H1 (cell line): ENCODE results near the gene SPOCD1. TPM values are rescaled to one million over a fixed set of nuclear protein-coding genes. Genes with fewer than 3 reads are reported as not detected.

Source experiments
- PHF8 ChIP-seq: fragments of 200-600 bp; sonication (generic); conservative IDR thresholded peaks from 2 replicates; pipeline ENCODE4 v1.7.1; 2012; ENCODE audit warnings: low read depth, mild to moderate bottlenecking, inconsistent platforms, low read length, moderate library complexity
- polyA plus RNA-seq, 7 experiments: library from polyadenylated mRNA; depleted of rRNA in 3 of 7; stranded (reverse) in 5 of 7; unstranded in 2 of 7; fragments of >200 nt in 5 of 7; fragments of 200-250 nt in 2 of 7; gene quantifications; 1 replicate in 5 of 7; 2 replicates in 1 of 7; 4 replicates in 1 of 7; pipeline versions ENCODE4 v1.2.1 to v1.2.3, GENCODE V29; 2011 to 2013; ENCODE audit warnings: missing spikeins in 2 of 7, mixed read lengths in 2 of 7
- total RNA-seq: library from RNA; stranded (reverse); fragmentation: NEBNext Ultra II Directional; extraction: Animal tissue kit (Norgen Biotek cat#: 25700); gene quantifications from 2 replicates; pipeline ENCODE4 v1.2.1, GENCODE V29; 2021

SPOCD1 gene
- total and polyA plus RNA-seq, 2 of the 8 experiments (the other 6 are each of a cell fraction or from before 2014, with no cell fraction given): 1.8 to 2.9 TPM

GRCh38 chr1:31762726-31763670, 52.8 kb downstream of the SPOCD1 start (continued):
- TF ChIP-seq PHF8: peak; percentile 33; the same call in 1 of the 2 replicates
